NOMO-1 treated with DMSO at 0.1 percent for 48 hours (cell line): ENCODE measurements around the gene MAML3.

Experiments used
- DNase-seq: peaks from one replicate; lab custom pipeline; 2025; ENCODE audit not compliant: unreplicated experiment; lab: John Stamatoyannopoulos, UW

MAML3 gene

DNA sequence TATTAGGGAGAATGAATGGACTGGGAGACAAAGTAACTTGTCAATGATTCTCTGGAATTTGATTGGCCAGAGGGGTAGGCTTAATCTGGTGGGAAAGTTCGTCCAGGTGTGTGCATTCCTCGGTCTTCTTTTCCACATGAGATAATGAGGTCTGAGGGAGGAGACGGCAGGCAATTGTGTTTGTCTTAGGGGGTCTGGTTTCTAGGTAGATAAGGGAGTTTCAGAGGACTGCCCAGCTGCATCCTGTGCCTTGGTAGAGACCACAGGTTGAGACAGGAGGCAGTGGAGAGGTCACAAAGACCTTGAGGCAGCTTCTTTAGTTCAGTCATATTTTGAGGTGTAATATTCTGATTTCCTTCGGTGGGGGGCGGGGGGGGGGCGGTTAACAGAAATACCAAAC, 484.1 kb downstream of the MAML3 start:
- no peak for DNase-seq

- DNase-seq: no peak
Observed at GRCh38 chr4:139669335-139669734, 484.6 kb downstream of the MAML3 start.

DNA sequence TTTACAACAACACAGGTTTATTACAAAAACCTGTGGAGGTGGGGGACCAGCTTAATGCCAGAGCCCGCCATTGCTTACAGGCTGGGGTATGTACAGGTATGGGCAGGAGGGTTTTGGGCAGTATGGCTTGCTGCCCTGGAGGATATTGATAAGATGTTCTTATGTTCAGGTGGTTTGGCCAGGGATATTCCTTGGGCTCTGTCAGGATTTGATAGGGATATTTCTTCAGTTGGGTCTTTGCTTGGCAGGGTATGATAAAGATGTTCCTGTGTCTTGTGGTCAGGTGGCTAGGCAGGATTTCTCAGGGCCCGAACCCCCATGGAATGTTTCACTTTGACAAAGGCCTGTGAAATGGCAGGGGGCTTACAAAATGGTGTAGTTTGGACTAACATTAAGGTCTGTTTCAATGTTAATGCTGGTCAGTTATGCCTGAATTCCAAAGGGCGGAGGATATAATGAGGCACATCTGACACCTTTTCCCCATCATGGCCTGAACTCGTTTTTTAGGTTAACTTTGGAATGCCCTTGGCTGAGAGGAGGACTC, 485.3 kb downstream of the MAML3 start:
- no peak for DNase-seq

DNA sequence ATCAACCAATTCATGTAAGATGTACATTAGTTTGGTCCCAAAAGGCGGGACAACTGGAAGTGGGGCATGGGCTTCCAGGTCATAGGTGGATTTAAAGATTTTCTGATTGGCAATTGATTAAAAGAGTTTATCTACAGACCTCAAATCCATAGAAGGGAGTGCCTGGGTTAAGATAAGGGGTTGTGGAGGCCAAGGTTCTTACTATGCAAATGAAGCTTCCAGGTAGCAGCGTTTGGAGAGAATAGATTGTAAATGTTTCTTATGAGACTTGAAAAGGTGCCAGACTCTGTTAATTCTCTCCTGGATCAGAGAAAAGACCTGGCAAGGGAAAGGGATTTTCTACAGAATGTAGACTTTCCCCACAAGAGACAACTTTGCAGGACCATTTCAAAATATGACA, 485.9 kb downstream of the MAML3 start:
- no peak for DNase-seq
